B cell (primary cell): Measurements from ENCODE around the gene CCDC88B.

ENCODE experiments used
- CTCF ChIP-seq: fragments of 200-600 bp; IDR thresholded peaks from one replicate; pipeline ENCODE4 v1.8.0; 2022; ENCODE audit warnings: antibody characterized with exemption, mild to moderate bottlenecking
- EZH2 ChIP-seq: IDR thresholded peaks from 2 replicates; pipeline ENCODE4 v1.6.1; 2012; ENCODE audit warnings: borderline replicate concordance, low read depth, mild to moderate bottlenecking, moderate library complexity, low read length; ENCODE audit not compliant: insufficient read depth, poor library complexity, severe bottlenecking

GRCh38 chr11:64403106-64403505, 63.1 kb downstream of the CCDC88B start:
- no peak for TF ChIP-seq EZH2
- no peak for TF ChIP-seq CTCF
